Left cardiac atrium (tissue), 4 donors: ENCODE results near the gene SPTB. TPM values are rescaled to one million over a fixed set of nuclear protein-coding genes. Genes with fewer than 3 reads are reported as not detected.
A peak's percentile ranks its signal among the peaks of the same experiment; 100 is the strongest.

Source experiments
- ATAC-seq, 2 donors: fragments of 200-7000 bp; cut with Tn5 transposase; one replicate each; pipeline ENCODE4 v1.9.1; 2020; ENCODE audit warnings: mild to moderate bottlenecking in 2 of 2, moderate library complexity in 2 of 2
- DNase-seq: peaks from one replicate; pipeline ENCODE4 v3.0.0-alpha.2; 2020
- intact Hi-C, 2 donors: fragments of 100-400 bp; cut with DNase I; formaldehyde crosslinking; loops; one replicate each; pipeline versions ENCODE4 v1.14.1 to v1.15.1; 2022 to 2023
- total RNA-seq, 2 donors: library from RNA; stranded (reverse); fragmentation: NEBNext Ultra II Directional; extraction: Animal tissue kit (Norgen Biotek cat#: 25700); gene quantifications; one replicate each; pipeline ENCODE4 v1.2.1, GENCODE V29; 2021
- donor health status: DM: no; HTN: yes; CAD: no.
- donor health status: DM: no; HTN: yes; CAD: no; lungs with severe emphysema.
- donor health status: DM: yes; HTN: yes; CAD: no.
- donor health status: Dilated cardiomyopathy.

The SPTB gene
- total RNA-seq, 2 donors from 2014 or later = 58.2 to 63.6 TPM

DNA sequence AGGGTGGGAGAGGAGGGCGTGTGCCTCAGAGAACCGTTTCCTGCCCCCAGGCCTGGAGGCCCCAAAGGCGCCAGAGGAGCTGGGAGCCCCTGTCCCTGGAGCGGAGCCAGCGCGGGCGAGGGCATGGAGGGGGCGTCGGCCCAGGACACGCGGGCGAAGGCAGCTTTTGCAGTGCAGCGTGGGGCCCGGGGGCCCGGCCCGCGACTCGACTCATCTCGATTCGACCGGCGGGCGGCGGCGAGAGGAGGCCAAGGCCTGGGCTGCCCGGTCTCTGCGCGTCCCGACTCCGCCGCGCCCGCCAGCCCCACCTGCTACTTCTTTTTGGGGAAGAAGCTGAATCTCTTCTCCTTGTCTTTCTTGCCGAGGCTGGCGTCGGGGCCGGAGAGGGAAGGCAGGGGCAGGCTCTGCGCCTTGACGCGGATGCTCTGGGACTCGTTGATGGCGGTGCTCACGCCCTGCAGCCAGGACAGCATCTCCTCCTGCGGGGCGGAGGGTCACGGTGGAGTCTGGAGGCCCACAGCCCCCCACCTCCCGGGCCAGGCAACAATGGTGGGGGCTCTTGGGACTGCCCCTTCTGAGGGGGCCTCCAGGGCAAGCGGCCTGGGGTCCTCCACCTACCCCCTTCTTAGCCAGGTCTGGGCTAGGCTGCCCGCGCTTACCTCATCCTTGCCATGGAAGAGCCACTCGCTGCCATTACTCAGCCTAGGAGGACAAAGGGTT is 130.6 kb downstream of the SPTB start:
- intact Hi-C loops = loop anchor here in 1 of 2 donors (5.0 kb wide), 1 partner anchor 77 kb away; no protein-coding TSS in a partner anchor
- DNase-seq (no peak), ATAC-seq (no peak)

DNA sequence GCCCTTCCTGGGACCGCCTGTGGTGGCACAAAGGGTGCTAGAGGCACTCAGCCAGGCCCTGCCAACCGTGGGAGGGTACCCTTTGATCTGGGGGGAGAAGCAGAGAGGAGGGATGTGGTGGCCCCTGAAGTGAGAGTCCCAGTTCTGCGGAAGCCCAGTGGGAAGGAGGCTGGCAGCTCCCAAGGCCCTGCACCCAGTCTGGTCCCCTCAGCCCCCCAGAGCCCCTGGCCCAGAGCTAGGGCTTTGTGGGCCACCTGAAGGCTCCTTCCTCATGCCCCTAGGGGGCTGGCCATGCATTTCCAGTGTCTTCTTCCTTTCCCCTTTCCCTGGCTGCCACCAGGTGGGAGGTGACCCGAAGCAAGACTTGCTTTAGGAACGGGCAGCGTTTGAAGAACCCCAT is 131.2 kb downstream of the SPTB start:
- intact Hi-C loops = loop anchor here in 1 of 2 donors (5.0 kb wide), 1 partner anchor 76 kb away; no protein-coding TSS in a partner anchor
- DNase-seq (no peak), ATAC-seq (no peak)

DNA sequence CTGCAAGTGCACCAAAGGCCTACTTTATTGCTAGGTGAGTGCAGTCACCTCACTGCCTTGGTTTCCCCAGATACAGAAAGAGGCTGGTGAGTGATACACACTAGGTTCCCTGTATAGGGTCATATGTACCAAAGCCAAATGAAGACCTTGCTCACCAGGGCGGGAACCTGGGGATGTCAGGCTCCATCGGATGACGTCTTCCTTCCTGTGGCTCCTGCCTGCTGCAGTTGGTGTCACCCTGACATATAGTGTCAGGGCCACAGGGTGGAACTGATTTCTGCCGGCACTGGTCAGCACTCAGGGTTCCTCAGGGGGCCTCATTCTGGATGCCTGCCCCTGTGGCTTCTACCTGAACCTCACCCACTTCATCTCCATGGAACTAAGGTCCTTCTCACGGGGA is 132.4 kb downstream of the SPTB start:
- DNase-seq (no peak), ATAC-seq (no peak)
- intact Hi-C loops = loop anchor here in 1 of 2 donors (5.0 kb wide), 1 partner anchor 75 kb away; no protein-coding TSS in a partner anchor

DNA sequence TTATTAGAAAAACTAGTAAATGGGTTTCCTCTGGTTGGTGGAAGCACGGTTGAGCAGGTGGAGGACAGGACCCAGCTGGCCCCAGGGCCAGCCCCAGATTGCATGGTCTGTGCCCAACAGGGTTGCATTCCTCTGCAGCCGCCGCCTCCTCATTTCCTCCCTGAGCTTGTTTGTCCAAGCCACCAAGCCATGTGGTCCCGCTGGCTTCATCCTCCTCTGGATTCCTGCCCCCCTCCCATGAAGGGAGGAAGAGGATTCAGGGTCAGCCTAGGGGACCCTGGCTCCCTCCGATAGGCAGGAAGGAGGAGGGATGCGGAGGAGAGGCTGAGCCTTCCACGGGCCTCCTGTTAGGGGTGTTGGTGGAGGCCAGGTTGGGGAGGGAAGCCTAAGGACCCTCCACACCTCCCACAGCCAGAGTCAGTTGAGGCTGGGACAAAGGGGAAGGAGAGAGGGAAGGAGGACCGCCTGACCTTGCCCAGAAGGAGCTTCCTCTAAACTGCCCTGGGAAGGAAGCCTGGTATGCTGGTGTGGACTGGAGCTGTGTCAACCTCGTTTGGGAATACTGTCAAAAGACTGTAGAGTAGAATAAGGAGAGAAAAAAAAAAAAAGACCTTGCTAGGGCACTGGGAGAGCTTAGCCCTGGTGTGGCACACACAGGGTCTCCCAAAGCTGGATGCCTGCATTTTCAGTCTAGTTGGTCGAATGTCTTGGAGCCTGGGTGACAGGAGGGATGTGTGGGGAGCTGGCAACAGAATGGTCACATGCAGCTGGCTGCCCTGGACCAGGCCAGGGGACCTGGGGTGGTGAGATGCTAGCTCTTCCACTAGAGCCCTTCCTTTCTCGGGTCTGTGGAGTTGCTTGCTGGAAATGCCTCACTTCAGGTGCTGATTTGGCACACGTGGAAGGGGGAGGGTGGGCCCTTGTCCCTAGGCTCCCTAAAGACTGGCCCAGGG is 133.1 kb downstream of the SPTB start:
- intact Hi-C loops = loop anchor here in 1 of 2 donors (5.0 kb wide), 1 partner anchor 74 kb away; no protein-coding TSS in a partner anchor
- DNase-seq = no peak
- peak; percentile 11 to 43 for ATAC-seq

DNA sequence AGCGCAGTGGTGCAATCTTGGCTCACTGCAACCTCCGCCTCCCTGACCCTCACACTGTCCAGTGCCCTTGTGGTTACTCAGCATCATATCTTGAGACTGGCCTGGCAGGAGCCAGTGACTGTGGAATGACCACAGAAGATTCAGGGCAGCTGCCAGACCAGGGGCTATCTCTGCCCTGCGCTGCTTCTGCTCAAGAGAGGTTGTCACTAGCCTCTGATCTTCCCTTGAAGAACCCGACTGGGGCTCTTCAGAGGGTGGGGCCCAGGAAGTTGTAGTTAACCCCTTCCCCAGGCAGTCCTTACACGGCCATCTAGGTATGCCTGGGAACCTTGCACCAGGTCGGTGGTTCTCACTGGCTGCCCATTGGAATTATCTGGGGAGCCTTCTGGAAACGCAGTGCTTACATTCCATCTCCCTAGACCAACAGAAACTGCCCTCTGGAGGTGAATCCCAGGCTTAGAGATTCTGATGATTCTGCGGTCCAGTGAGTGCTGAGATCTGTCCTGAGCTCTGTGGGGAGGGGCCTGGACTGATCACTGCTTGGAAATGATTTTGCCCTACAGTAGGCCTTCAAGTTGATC is 134.1 kb downstream of the SPTB start:
- DNase-seq (no peak), ATAC-seq (peak; percentile 45 to 67)
- intact Hi-C loops = loop anchor here in 1 of 2 donors (5.0 kb wide), 1 partner anchor 73 kb away; no protein-coding TSS in a partner anchor

DNA sequence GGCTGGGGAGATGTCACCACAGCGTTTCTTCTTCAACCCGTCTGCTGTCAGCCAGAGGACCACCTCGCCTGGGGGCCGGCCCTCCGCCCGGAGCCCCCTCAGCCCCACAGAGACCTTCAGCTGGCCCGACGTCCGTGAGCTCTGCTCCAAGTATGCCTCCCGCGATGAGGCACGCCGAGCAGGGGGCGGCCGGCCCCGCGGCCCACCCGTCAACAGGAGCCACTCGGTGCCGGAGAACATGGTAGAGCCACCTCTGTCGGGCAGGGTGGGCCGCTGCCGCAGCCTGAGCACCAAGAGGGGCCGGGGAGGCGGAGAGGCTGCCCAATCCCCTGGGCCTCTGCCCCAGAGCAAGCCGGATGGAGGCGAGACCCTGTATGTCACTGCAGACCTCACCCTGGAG is 136.6 kb downstream of the SPTB start:
- DNase-seq (no peak), ATAC-seq (no peak)
- intact Hi-C loops = no loop called here

DNA sequence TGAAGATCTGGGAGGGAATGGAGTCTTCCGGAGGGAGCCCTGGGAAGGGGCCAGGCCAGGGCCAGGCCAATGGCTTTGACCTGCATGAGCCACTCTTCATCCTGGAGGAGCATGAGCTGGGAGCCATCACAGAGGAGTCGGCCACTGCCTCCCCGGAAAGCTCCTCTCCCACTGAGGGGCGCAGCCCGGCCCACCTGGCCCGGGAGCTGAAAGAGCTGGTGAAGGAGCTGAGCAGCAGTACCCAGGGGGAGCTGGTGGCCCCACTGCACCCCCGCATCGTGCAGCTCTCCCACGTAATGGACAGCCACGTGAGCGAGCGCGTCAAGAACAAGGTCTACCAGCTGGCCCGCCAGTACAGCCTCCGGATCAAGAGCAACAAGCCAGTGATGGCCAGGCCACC is 137.7 kb downstream of the SPTB start:
- ATAC-seq = no peak
- DNase-seq = no peak
- intact Hi-C loops = no loop called here

DNA sequence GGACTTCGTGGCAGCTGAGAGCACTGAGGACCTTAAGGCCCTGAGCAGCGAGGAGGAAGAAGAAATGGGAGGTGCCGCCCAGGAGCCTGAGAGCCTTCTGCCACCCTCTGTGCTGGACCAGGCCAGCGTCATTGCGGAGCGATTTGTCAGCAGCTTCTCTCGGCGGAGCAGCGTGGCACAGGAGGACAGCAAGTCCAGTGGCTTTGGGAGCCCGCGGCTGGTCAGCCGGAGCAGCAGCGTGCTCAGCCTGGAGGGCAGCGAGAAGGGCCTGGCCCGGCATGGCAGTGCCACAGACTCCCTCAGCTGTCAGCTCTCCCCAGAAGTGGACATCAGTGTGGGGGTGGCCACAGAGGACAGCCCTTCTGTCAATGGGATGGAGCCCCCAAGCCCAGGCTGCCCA is 138.5 kb downstream of the SPTB start:
- intact Hi-C loops = no loop called here
- ATAC-seq = no peak
- no peak for DNase-seq

DNA sequence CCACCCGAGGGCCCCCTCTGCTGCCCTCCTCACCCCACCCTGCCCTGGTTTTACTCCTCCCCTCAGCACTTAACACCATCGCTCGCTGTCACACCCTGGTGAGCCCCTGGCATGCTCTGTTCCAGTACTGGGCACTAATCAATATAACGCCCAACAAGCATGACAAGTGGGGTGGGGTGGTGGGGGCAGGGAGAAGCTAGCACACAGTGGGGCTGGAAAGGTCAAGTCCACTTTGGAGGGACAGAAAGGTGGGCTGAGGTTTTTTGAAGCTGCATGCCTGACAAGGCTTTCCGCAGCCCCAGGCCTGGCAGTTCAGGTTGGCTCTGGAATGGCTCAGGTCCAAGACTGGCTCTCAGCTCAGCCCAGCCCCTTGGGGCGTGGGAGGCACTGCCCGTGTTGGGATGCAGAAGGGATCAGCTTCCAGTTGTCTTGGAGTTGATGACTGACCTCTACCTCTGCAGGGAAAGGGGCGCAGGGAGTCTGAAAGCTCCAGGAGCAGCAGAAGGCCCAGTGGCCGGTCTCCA is 141.4 kb downstream of the SPTB start:
- DNase-seq (no peak), ATAC-seq (peak in 1 of 2 donors; percentile 12)
- intact Hi-C loops = no loop called here

DNA sequence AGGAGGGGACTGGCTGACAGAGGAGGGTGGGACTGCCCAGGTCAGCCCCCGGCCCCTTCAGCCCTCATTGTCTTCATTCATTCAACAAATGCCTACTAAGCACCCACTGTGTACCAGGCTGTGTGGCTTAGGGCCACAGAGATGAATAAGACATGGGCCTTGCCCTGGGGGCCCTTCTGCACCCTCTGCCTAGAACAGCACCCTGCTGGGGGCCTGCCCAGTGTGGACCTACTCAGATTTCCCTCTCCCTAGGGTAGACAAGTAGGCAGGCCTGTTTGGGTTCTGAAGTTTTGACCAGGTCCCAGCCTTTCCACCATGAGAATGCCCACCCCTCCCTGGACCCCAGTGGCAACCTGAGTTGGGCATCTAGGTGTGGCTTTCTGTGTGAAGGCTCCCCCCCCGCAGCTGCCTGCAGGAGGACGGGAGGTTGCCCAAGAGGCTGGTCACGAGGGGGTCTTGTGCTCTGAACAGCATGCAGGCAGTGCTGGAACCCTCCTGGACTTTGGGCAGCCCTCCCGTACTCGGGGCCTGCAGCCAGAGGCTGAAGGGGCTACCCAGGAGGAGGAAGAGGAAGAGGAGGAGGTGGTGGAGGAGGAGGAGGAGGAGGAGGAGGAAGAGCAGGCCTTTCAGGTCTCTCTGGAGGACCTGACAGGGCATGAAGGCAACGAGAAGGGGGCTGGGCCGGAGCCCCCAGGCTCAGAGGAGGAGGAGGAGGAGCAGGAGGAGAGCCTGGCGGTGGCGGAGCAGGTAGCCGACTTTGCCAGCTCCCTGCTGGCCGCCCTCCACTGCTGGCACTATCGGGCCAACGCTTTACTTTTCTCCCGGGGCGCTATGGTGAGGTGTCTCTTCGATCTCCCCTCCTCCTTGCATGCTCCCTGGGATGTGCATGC is 142.1 kb downstream of the SPTB start:
- intact Hi-C loops = no loop called here
- DNase-seq = peak; percentile 14
- ATAC-seq = peak; percentile 8 to 16

DNA sequence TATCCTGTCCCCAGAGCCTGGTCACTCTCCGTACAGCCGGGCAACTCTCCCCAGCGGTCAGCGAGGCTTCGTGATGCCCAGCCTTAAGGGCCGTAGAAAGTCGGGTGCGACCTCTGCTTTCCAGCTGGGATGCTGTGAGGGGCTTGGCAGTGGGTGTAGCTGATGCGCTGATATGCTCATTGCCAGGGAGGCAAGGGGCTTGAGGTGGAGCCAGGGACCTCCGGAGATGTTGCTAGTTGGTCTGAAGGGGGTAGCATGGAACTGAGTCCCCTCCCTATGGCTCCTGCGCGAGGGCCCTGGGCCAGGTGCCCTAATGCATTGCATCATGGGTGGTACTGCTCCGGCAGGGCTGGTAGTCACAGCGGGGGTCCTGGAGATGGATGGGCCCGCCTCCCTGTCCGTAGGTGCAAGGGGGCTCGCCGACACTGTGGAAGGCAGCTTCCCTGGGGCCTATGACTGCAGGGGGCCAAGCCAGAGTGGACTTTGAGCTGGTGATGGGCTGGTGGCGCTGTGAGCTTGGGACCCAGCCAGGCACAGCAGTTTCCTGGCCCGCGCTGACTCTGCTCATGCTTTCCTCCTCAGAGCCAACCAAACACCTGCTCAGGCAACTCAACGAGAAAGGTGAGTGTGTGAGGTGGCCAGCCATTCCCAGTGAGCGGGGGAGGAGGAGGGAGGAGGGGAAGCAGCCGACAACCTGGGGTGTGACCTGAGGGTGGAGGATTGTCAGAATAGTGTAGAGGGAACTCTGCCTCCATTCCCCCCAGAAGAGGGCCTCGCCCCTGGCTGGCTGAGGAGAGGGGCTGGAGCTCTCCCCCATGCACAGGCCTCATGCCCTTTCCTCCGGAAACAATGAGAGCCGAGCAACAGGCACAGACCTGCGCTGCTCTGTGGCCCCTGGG is 143.2 kb downstream of the SPTB start:
- peak; percentile 18 for DNase-seq

DNA sequence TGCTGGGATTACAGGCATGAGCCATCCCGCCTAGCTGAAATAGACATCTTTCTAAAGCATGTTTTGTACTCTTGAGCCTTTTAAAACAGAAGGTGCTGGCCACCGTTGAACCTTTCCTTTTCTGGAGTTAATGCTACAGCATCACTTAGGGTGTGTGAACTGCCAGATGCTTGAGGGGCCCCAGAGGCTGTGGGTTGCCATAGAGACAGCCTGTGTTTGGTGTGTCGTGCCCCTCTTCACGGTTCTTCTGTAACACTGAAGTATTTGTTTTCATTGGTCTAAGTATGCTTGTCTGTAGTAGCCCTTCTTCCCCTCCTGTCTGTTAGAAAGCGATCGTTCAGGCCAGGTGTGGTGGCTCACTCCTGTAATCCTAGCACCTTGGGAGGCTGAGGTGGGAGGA is 144.7 kb downstream of the SPTB start:
- DNase-seq (peak; percentile 11), ATAC-seq (no peak)
- intact Hi-C loops = no loop called here

More for the DNA sequence above, 143.2 kb downstream of the SPTB start:
- ATAC-seq = peak in 1 of 2 donors; percentile 5
- intact Hi-C loops = no loop called here

DNA sequence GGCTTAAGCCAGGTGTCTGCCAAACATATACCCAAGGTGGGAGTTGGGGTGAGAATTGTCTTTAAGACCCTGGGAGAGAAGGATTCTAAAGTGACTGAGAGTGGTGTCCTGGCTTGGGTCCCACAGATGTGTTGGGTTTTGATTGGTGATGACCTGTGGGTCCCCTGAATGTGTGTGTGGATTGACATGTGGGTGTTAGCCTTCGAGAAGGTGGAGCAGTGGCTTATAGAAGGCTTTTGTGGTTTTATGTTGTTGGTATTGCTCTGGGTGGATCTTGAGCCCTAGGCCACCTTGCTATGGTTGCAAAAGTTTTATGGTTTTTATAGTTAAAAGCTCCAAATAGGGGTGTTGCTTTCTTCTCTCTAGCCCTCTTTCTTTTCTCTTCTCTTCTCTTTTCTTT is 145.8 kb downstream of the SPTB start:
- no peak for ATAC-seq
- DNase-seq = peak; percentile 0
- intact Hi-C loops = no loop called here

DNA sequence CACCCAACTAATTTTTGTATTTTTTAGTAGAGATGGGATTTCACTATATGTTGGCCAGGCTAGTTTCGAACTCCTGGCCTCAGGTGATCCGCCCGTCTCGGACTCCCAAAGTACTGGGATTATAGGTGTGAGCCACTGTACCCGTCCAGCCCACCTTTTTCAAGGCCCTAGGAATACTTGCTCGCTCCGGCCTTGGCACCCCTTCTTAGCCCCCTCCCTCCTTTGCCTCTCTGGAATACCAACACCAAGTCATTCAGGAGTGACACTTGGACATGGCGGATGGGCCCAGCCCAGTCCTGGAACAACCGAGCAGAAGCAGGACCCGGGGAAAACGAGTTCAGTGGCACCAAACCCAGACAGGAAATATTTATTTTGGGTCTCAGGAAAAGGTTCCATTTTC is 146.4 kb downstream of the SPTB start:
- intact Hi-C loops = no loop called here
- peak; percentile 12 for DNase-seq
- ATAC-seq = no peak

DNA sequence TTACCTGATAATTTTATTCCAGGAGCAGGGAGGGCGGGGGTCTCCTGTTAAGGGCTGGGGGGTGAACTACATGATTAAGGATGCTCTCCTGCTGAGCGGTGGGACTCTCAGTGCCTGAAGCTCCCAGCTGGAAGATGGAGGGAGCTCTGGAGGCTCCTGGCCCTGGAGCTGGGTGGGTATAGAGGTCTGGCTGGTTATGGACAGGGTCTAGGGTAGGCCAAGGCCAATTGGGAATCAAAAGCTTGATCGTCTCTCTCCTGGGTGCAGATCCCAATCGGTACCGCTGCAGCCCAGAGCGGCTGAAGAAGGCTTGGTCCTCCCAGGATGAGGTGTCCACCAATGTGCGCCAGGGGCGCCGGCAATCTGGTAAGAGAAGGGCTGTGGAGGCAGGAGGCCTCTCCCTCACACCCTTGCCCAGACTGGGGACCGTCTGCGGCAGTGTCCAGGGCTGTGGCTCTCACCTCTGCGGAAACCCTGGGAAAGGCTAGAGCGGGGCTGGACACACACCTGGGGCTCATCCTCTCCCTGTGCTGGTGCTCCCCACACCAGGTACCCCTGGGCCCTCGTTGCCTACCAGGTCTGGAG is 147.1 kb downstream of the SPTB start:
- intact Hi-C loops = no loop called here
- ATAC-seq (no peak), DNase-seq (peak; percentile 12)

DNA sequence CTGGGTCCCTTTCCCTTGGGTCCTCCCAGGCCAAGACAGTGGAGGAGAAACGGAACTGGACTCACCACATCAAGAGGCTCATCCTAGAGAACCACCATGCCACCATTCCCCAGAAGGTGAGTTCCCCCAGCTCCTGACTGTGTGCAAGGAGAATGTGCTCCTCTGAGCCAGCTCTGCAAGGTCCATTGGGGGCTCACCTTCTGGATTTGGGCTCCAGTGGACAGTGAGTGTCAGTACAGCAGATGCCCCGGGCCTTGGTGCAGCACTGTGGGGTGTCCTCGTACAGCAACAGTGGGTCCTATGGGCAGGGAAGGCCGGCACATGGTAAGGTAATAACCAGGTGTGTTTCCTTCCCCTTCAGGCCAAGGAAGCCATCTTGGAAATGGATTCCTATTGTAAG is 147.6 kb downstream of the SPTB start:
- ATAC-seq = no peak
- peak; percentile 3 for DNase-seq
- intact Hi-C loops = no loop called here

DNA sequence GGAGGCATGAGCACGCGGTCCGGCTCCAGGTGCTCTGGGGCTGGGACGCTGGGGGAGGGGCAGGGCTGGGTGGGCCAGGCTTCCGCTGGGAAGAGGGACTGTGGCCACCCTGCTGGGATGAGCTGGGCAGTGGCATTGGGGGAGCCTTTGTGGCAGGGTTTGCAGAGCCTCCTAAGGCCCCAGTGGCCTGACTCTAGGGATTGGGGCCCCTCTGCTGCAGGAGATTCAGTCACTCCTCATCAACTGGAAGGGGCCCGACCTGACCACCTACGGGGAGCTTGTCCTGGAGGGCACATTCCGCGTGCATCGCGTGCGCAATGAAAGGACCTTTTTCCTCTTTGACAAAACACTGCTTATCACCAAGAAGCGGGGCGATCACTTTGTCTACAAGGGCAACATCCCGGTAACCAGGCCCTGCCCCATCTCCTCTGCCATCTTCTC is 148.5 kb downstream of the SPTB start:
- intact Hi-C loops = no loop called here
- no peak for ATAC-seq
- peak; percentile 6 for DNase-seq
